H1 (cell line): ENCODE measurements around the gene CAP1. TPM values are rescaled to one million over a fixed set of nuclear protein-coding genes. Genes with fewer than 3 reads are reported as not detected.

Experiments
- BACH1 ChIP-seq: IDR thresholded peaks from 2 replicates; pipeline ENCODE4 v1.6.1; 2012; ENCODE audit warnings: low read length, improper control_type of control experiment
- polyA plus RNA-seq, 7 experiments: library from polyadenylated mRNA; depleted of rRNA in 3 of 7; stranded (reverse) in 5 of 7; unstranded in 2 of 7; fragments of >200 nt in 5 of 7; fragments of 200-250 nt in 2 of 7; gene quantifications; 1 replicate in 5 of 7; 2 replicates in 1 of 7; 4 replicates in 1 of 7; pipeline versions ENCODE4 v1.2.1 to v1.2.3, GENCODE V29; 2011 to 2013; ENCODE audit warnings: missing spikeins in 2 of 7, mixed read lengths in 2 of 7
- total RNA-seq: library from RNA; stranded (reverse); fragmentation: NEBNext Ultra II Directional; extraction: Animal tissue kit (Norgen Biotek cat#: 25700); gene quantifications from 2 replicates; pipeline ENCODE4 v1.2.1, GENCODE V29; 2021

Gene CAP1
- total and polyA plus RNA-seq, 2 of the 8 experiments (the other 6 are each of a cell fraction or from before 2014, with no cell fraction given) = 140 to 295 TPM

DNA sequence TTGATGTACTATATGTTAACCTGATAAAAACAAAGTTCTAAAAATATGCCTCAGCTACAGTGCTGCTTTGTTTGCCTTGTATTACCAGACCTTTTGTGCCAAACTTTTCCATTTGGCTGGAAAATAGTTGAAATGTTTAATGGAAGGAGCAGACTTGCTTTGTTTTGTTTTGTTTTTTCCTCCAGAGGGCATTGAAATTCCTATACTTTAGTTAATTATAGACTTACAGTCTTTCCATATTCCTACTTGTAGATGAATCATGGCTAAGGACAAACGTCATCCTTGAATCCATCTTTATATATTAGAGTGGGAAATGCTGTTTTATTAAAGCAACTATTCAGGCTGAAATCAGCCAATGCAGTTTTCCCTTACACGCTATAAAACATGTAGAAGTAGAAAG lies 6.7 kb downstream of the CAP1 start (continued):
- TF ChIP-seq BACH1 = no peak
- TF ChIP-seq, all 59 proteins: peak for 0
